ENCODE measurements around the gene RICTOR.

GRCh38 chr5:38911933-38912332 is 162.3 kb downstream of the RICTOR start:
- no peak for TF ChIP-seq POLR2A (IDR thresholded peaks at IDR 0.05)
- no peak for TF ChIP-seq POLR2AphosphoS5 (IDR thresholded peaks at IDR 0.05)
